Thyroid gland (tissue), 4 donors: Measurements from ENCODE around the gene BRD8.

Experiments used
- POLR2A ChIP-seq, 2 donors: fragments of 450-650 bp; IDR thresholded peaks; one replicate each; pipeline ENCODE4 v1.6.1; 2017; ENCODE audit warnings: antibody characterized with exemption in 2 of 2, mild to moderate bottlenecking in 2 of 2, moderate library complexity in 1 of 2
- TF ChIP-seq, protein P1 (sequence below), 6 experiments: fragments of 200-600 bp in 3 of 6; fragments of 450-650 bp in 3 of 6; sonication (generic) in 3 of 6; IDR thresholded peaks; one replicate each; pipeline ENCODE4 v1.5.1; 2016 to 2019; ENCODE audit warnings: antibody characterized with exemption in 6 of 6, mild to moderate bottlenecking in 2 of 6, inconsistent platforms in 1 of 6, moderate library complexity in 1 of 6

DNA sequence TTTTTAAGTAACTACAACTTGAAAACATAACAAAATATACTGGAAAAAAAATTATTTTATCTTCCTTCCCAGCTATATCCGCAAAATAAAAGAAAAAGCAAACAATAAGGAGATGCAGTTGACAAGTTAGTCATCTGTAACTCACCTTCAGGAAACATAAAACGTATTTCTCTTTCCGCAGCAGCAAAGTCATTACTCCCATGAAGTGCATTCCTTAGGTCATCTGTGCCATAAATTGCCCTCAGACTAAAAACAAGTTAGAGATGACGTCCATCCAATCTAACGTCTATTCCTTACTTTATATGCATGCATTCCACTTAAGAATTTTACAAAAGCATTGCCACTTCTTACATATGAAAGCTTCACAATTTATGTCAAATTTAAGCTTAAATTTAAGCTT lies 50.1 kb downstream of the BRD8 start:
- TF ChIP-seq, protein P1, sequence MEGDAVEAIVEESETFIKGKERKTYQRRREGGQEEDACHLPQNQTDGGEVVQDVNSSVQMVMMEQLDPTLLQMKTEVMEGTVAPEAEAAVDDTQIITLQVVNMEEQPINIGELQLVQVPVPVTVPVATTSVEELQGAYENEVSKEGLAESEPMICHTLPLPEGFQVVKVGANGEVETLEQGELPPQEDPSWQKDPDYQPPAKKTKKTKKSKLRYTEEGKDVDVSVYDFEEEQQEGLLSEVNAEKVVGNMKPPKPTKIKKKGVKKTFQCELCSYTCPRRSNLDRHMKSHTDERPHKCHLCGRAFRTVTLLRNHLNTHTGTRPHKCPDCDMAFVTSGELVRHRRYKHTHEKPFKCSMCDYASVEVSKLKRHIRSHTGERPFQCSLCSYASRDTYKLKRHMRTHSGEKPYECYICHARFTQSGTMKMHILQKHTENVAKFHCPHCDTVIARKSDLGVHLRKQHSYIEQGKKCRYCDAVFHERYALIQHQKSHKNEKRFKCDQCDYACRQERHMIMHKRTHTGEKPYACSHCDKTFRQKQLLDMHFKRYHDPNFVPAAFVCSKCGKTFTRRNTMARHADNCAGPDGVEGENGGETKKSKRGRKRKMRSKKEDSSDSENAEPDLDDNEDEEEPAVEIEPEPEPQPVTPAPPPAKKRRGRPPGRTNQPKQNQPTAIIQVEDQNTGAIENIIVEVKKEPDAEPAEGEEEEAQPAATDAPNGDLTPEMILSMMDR (IDR thresholded peaks at IDR 0.05): no peak
- no peak for TF ChIP-seq POLR2A (IDR thresholded peaks at IDR 0.05)
